CD4-positive, alpha-beta T cell treated with Interleukin-2 at 100 ng/mL for 4 hours (primary cell): ENCODE data around the gene CAMK2B.

Source experiments
- DNase-seq: peaks from one replicate; pipeline ENCODE4 v3.0.0-alpha.2; 2020; ENCODE audit warnings: low spot score

The CAMK2B gene

GRCh38 chr7:44308596-44309270 is 16.7 kb downstream of the CAMK2B start:
- DNase-seq, result no peak

GRCh38 chr7:44307905-44308595 is 17.3 kb downstream of the CAMK2B start:
- DNase-seq, result no peak

- DNase-seq, result no peak
These were observed 18.0 kb downstream of the CAMK2B start for GRCh38 chr7:44307301-44307900.

- DNase-seq, result no peak
These were observed 18.8 kb downstream of the CAMK2B start for GRCh38 chr7:44306606-44307005.

- no peak for DNase-seq
These were observed 19.6 kb downstream of the CAMK2B start for GRCh38 chr7:44305564-44306507.

GRCh38 chr7:44294325-44295069 is 30.9 kb downstream of the CAMK2B start:
- DNase-seq, result no peak

GRCh38 chr7:44293561-44294324 is 31.7 kb downstream of the CAMK2B start:
- no peak for DNase-seq

- DNase-seq, result no peak
These were observed 32.4 kb downstream of the CAMK2B start for GRCh38 chr7:44292876-44293560.

GRCh38 chr7:44292420-44292817 is 33.0 kb downstream of the CAMK2B start:
- no peak for DNase-seq

GRCh38 chr7:44291733-44292419 is 33.5 kb downstream of the CAMK2B start:
- DNase-seq, result no peak

GRCh38 chr7:44291066-44291732 is 34.2 kb downstream of the CAMK2B start:
- DNase-seq, result no peak

- DNase-seq, result no peak
These were observed 35.2 kb downstream of the CAMK2B start for GRCh38 chr7:44290252-44290620.

- no peak for DNase-seq
These were observed 35.8 kb downstream of the CAMK2B start for GRCh38 chr7:44289341-44290251.

- no peak for DNase-seq
These were observed 36.5 kb downstream of the CAMK2B start for GRCh38 chr7:44288811-44289340.

GRCh38 chr7:44288381-44288685 is 37.1 kb downstream of the CAMK2B start:
- no peak for DNase-seq

- DNase-seq, result no peak
These were observed 37.7 kb downstream of the CAMK2B start for GRCh38 chr7:44287488-44288380.
